Amniotic stem cell (primary cell): ENCODE measurements around the gene MYBPC3.

Experiments used
- DNase-seq: peaks from one replicate; lab custom pipeline; 2025; lab: John Stamatoyannopoulos, UW

The MYBPC3 gene

DNA sequence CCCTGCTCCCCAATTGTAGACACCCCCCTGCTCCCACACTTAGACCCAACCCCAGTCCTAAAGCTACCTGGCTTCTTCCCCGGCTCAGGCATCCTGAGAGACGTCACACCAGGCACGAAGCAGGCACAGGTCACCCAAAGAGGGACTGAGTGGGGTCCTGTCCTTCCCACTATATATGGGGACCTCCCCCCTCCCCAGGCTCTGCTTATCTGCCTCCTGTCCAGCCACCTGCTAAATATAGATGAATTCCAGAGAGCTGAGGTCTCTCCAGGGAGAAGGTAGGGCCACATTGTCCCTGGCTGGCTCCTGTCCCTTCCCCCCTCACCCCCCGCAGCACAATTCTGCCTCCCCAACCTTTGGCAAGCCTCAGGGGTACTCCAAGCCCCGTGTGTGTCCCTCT is at the start of gene MYBPC3:
TSS of gene MYBPC3 (minus strand) at position 147 of the 400 bp plus-strand sequence. CDS start at position 92, 55 bp downstream.
- no peak for DNase-seq

DNA sequence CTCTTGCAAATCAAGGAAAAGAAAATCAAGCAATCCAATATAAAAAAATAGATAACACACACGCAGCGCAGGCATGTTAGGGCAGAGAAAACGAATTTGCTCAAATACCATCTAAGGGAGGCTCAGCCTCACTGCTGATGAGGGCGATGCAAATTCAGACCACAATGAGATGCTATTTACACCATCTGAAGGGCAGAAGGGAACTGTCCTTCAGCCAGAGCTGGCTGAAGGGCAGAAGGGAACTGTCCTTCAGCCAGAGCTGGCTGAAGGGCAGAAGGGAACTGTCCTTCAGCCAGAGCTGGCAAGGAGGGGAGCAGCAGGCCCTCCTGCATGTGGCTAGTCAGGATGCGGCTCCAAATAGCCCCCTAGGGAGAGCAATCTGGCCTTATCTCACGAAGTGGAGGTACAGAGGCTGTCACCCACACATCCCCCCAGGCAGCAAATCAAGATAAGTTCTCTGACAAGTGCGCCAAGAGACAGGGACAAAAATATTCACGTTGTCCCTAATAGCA is 48.3 kb upstream of the MYBPC3 start:
- DNase-seq = no peak

GRCh38 chr11:47399860-47400767 is 47.6 kb upstream of the MYBPC3 start:
- no peak for DNase-seq

DNA sequence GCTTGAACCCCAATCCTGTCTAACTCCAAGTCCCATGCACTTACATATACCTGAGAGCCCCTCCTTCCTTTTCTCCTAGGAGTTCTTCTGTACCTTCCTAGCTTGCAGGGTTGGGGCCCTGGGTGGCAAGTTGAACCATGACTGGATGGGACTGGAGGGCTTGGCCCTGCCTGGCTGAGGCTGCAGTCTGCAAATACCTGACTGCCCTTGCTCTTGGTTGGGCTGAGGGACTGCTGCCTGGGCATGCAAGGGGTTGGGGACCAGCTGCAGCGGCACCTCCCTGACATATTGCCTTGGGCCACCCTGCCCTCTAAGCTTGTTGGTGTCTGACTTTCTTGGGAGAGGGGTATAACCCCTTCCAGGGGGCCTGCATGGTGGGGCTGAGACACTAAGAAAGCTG is 46.0 kb upstream of the MYBPC3 start:
- no peak for DNase-seq

- DNase-seq = no peak
Observed at GRCh38 chr11:47398011-47398410, 45.5 kb upstream of the MYBPC3 start.

DNA sequence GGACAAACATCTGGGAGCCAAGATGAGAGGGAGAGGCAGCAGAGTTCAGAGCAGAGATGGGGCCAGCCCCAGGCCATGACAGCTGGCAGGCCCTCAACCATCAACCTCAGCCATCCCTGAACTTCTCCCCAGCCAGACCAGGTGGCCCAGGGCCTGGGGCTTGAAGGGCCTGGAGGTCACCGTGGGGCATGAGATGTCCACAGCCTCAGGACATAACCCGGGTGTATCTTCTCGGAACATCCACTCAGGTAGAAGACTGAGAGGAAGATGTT is 43.5 kb upstream of the MYBPC3 start:
- no peak for DNase-seq

- no peak for DNase-seq
Observed at GRCh38 chr11:47395223-47396048, 42.9 kb upstream of the MYBPC3 start.

DNA sequence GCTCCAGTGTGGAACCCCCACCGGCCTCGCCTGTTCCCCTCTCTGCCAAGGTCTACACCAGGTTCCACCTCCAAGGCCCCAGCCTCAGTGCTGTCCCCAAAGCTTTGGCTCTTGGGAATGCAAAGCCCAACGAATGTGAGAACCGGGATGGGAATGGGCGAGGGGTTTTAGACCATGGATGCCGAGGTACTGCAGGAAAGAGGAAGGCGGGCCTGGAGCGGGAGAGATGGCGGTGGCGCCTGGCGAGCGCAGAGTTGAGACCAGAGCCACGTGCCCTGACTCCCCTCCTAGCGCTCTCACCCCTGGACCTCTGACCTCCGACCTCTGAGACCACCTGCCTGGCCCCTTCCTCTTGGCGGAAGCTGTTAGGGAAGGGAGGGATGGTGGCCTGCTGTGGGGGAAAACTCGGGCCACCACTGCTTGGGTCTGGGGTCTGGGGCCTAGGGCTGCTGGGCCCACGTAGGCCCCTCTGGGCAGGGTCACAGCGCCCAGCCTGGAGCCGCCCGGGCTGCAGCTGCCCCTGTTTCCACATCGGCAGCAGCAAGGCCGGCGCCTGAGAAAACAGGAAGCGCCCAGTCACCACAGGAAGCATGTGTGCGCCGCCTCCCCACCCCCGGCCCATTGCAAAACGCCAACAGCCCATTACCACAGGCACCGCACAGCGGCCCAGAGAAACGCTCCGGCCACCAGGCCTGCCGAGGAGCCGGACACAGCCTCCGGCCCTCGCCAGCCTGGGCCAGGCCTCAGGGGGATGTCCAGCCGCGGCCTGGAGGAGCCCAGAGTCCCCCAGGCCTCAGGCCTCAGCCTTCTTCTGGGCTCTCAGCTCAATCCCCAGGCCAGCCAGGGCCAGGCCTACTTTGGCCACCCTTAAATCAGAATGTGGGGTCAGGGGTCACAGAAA is 42.1 kb upstream of the MYBPC3 start:
- no peak for DNase-seq

DNA sequence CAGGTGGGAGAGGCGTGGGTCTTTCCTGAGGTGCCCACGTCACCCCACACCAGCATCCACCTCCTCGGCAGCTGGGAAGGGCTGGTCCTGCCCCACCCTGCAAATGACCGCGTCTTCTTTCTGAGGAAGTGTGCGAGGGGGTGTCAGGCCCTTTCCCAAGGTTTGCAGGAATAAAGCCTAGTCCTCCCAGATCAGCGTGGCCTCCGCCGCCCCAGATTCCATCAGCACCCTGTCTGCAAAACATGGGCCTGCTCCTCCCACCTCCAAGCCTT is 41.5 kb upstream of the MYBPC3 start:
- DNase-seq = no peak

GRCh38 chr11:47393163-47394049 is 40.9 kb upstream of the MYBPC3 start:
- peak; percentile 26 for DNase-seq

GRCh38 chr11:47392546-47393162 is 40.2 kb upstream of the MYBPC3 start:
- DNase-seq = no peak

DNA sequence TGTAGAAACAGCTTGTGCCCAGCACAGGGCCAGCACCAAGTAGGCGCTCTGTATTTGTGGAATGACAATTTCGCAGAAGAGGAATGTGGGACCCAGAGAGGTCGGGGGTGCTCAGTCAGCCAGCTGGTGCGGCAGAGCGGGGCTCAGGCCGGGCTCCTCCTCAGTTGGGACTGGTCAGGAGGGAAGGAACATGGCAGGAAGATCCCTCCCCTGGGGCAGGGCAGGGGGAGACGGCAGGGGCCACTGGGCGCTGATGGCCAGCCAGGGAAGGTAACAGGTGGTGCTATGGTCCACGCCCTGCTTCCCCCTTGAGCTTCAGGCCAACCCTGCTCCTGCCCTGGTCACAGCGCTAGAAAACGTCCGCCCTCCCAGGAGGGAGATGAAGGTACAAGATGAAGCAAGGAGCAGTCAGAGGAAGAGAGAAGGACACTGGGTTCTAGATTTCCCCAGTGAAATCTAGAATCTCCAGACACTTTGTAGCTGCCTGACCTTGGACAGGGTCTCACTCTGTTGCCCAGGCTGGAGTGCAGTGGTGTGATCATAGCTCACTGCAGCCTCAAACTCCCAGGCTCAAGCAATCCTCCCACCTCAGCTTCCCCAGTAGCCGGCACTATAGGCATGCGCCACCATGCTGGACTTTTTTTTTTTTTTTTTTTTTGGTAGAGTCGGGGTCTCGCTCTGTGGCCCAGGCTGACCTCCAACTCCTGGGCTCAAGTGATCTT is 39.4 kb upstream of the MYBPC3 start:
- no peak for DNase-seq

DNA sequence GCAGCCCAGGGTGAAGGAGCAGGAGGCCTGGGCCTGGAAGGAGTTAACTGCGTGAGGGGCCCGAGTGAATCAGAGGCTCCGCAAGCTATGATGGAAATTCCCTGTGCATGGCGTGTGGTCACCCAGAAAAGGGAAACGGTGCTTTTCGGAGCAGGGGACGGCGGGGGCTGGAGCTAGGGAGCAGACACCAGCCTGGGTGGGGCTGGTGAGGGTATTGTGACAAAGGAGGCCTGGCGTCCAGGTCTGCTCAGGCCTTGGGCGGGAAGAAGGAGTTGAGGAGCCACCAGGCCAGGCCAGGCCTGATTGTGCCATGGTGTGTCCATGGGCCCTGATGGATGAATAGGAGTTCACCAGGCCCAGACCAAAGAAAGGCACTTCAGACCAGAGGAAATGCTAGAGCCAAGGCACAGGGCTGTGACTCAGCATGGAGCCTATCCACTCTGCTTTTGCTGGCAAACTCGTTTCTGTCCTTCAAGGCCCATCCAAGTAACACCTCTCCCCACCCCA is 38.6 kb upstream of the MYBPC3 start:
- DNase-seq = no peak

DNA sequence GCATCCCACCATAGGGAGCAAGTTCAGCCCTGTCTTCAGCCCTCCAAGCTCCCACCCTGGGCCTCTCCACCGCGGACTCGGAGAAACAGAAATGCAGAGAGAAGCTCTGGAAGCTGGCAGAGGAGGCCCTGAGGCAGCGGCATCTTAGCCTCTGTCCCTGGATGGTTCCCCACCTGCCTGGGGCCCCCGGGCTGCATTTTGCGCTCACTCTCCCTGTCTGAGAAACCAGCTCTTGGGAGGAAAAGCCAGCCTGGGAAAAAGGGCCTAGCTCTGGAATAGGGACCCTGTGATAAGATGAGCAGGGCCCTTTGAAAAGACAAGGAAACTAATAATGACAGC is 37.9 kb upstream of the MYBPC3 start:
- DNase-seq = no peak

DNA sequence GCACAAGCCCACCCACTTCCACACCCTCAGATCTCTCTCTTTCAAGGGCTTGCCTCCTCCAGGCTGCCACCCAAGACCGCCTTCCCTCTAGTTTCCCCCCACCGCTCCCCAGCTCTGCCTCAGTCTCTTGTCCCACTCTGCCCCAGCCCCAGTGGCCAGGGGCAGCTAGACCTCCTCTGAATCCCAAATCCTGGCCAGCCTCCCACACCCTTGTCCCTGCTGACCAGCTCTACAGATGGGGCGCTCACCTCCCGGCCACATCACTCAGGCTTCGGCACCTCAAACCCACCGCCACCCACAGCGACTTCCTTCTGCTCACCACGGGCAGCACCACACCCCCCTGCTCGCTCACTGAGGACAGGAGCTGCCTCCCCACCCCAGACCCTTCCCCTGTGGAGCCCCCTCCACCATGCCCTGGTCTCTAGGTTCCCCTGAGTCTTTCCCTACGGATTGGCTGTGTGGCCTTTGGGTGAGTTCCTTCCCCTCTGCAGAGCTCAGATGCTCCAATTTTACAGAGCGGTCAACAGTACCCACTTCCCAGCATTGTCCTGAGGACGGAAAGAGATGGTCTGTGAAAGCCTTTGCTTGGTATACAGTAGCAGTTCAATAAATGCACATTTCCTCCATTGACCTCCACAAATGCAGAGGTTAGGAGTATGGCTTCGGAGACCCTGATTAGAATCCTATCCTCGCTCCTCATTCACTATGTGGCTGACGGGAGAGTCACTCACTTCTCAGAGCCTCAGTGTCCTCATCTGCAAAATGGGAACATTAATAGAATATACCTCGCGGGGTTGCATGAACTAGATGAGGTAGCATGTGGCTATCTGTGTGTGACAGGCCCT is 37.3 kb upstream of the MYBPC3 start:
- no peak for DNase-seq

DNA sequence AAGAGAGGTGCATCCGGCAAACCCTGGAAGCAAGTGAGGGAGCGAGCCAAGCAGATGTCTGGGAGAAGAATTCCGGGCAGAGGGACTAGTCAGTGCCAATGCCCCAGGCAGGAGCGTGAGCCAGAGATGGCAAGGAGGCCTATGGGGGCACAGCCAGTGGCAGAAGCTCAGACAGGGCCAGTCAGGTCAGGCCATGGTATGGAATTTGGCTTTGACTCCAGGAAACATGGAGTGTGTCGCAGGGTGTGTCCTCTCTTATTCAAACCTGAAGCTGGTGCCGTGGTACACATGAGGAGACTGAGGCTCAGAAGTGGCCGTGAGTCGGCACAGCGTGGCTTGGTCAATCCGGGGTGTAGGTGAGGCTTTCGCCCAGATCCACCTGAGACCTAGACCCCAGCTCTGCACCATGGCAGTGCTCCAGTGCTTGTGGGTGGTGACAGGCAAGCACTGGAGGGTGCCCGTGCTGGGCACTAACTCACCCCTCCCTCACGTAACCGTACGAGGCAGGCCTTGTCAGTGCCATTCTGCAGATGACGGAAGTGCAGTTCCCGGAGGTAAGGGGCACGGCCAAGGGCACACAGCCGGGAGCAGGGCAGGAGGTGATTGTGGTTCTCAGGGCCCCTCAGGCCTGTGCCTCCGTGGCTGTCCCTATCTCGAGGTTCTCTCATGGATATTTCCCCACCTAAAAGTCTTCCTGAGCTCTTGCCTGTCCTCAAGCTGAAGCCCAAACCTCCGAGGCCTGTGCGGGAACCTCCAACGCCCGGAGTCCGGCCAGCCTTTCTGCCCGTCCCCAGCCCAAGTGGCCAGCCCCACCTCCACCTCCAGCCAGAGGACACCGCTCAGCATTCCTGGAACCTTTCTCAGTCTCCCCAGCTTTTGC is 36.4 kb upstream of the MYBPC3 start:
- no peak for DNase-seq

DNA sequence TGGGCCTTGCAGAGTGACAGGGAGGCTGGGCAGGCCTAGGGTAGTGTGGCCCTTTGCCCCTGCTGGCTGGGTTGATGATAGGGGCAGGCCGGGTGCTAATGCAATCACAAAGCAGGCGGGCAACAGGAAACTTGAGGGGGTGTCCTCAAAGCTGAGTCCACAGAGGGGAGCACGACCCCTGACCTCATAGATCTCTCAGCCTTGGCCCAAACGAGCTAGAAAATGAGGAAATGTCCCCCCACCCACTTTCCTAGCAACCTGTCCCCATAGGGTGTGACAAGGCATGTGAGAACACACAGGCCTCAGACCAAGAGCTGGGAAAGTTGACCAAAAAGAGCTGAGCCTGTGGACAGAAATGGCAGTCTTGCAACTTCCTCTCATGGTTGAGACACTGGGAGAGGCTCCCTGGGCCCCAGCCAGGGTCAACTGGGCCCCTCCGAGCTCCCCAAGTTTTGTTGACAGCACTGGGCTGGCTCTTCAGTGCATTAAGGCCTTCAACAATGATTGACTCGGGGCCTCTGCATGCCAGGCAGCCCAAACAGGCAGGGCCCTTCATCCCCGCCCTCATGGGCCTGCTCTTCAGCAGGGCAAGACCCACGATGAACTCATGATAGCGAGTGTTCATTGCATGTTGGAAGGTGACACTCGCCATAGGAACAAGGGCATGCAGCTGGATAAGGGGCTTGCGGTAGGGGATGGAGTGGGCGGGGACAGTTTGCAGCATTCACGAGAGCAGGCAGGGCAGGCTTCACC is 35.6 kb upstream of the MYBPC3 start:
- DNase-seq = no peak
